B cell (primary cell): ENCODE data around the gene SPTBN1.

ENCODE experiments used
- EZH2 ChIP-seq: IDR thresholded peaks from 2 replicates; pipeline ENCODE4 v1.6.1; 2012; ENCODE audit warnings: borderline replicate concordance, low read depth, mild to moderate bottlenecking, moderate library complexity, low read length; ENCODE audit not compliant: insufficient read depth, poor library complexity, severe bottlenecking
- TF ChIP-seq, protein P1 (sequence below): fragments of 200-600 bp; IDR thresholded peaks from one replicate; pipeline ENCODE4 v1.8.0; 2022; ENCODE audit warnings: antibody characterized with exemption, mild to moderate bottlenecking

DNA sequence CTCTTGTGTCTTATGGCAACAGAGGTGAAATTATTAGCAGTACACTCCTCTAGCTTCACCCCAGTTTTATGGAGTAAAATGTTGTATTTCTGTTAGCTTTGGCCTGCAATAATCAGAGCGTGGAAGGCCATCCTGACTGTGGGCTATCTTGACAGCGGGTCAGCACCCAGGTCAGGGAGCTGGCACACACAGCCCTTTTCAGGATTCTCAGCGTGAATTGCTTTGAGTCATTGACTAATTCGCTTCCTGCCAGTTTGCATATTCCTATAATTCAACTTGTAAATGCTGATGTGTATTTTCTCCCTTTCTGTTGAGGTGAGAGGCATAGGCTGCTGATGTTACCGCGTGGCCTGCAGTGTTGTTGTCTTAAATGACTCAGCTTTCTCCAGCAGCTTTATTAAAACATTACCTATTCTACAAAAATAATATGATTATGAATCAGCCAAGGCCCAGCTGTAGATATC lies 157.7 kb downstream of the SPTBN1 start:
- TF ChIP-seq, protein P1, sequence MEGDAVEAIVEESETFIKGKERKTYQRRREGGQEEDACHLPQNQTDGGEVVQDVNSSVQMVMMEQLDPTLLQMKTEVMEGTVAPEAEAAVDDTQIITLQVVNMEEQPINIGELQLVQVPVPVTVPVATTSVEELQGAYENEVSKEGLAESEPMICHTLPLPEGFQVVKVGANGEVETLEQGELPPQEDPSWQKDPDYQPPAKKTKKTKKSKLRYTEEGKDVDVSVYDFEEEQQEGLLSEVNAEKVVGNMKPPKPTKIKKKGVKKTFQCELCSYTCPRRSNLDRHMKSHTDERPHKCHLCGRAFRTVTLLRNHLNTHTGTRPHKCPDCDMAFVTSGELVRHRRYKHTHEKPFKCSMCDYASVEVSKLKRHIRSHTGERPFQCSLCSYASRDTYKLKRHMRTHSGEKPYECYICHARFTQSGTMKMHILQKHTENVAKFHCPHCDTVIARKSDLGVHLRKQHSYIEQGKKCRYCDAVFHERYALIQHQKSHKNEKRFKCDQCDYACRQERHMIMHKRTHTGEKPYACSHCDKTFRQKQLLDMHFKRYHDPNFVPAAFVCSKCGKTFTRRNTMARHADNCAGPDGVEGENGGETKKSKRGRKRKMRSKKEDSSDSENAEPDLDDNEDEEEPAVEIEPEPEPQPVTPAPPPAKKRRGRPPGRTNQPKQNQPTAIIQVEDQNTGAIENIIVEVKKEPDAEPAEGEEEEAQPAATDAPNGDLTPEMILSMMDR, result no peak
- TF ChIP-seq EZH2, result no peak
